Left ventricle myocardium inferior (tissue), 1 donor: ENCODE data around the gene OR1F1. TPM values are rescaled to one million over a fixed set of nuclear protein-coding genes. Genes with fewer than 3 reads are reported as not detected.
"Not testable (repeated sequence)": the region's sequence is repeated elsewhere in the genome, so short reads cannot be mapped to it uniquely, and the experiment has no call there.

Experiments used
- DNase-seq: peaks from one replicate; pipeline ENCODE4 v3.0.0-alpha.2; 2020
- H3K27ac ChIP-seq: fragments of 200-600 bp; replicated peaks from 2 replicates; pipeline ENCODE4 v1.8.0; 2021
- H3K27me3 ChIP-seq: fragments of 200-600 bp; 2 replicates; pipeline ENCODE4 v1.8.0; 2021; ENCODE audit warnings: low read depth
- H3K36me3 ChIP-seq: fragments of 200-600 bp; 2 replicates; pipeline ENCODE4 v1.8.0; 2021
- H3K4me1 ChIP-seq: fragments of 200-600 bp; 2 replicates; pipeline ENCODE4 v1.8.0; 2021
- H3K4me3 ChIP-seq: fragments of 200-600 bp; 2 replicates; pipeline ENCODE4 v1.8.0; 2021; ENCODE audit warnings: mild to moderate bottlenecking, moderate library complexity
- H3K9me3 ChIP-seq: fragments of 200-600 bp; replicated peaks from 2 replicates; pipeline ENCODE4 v1.8.0; 2021
- intact Hi-C: fragments of 100-400 bp; cut with micrococcal nuclease; formaldehyde crosslinking; loops from one replicate; pipeline ENCODE4 v1.11.0; 2022
- long read RNA-seq: library from polyadenylated mRNA; unstranded; transcript quantifications from one replicate; pipeline ENCODE4 v2.0.0, GENCODE V29; 2021
- total RNA-seq: library from RNA; stranded (reverse); fragmentation: NEBNext Ultra II Directional; extraction: Animal tissue kit (Norgen Biotek cat#: 25700); gene quantifications from one replicate; pipeline ENCODE4 v1.2.1, GENCODE V29; 2021
- TF ChIP-seq, protein P1 (sequence below): fragments of 200-600 bp; IDR thresholded peaks from 2 replicates; pipeline ENCODE4 v1.8.0; 2021; ENCODE audit warnings: antibody characterized with exemption, mild to moderate bottlenecking, borderline replicate concordance
- donor health status: DM: no; HTN: yes; CAD: no; lungs with severe emphysema.

OR1F1 gene
- total RNA-seq = not detected
- long read RNA-seq = 0 reads

DNA sequence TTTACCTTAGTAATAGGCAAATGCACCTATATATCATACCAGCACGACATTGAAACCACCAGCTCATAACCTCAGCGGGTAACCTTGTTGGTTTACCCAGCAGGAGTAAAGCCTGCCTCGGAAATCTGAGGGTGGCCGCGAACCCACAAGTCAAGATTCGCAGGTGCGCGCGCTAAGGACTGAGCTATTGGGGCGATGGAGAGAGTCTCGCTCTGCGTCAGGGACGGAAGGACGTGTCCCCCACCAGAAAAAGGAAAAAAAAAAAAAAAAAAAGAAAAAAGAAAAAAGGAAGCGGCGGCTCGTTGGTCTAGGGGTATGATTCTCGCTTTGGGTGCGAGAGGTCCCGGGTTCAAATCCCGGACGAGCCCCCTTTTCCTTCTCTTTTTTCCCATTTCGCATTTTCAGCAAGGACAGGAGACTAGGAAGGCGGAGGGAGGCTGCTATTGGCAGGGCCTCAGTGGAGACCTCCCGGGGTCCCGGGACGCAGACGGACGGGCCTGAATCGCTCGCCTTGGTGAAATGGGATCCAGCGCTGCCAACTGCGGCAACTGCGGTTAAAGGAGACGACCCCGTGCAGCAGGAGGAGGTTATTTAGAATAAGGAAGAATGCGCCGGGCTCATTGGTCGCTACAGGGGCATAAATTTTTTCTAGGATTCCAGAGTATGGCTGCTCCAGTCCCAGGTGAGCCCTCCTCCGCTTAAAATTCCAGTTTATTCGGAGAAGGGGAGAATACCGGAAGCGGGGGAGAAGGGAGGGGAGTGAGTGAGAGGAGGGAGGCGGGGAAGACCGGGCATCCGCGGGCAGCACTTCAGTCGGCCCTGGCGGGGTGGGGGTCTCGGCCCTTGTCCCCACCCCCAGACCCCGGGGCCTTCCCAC is at the start of gene OR1F1:
OR1F1 (plus strand) TSS at position 407 of the 877 bp plus-strand sequence.
- H3K9me3 ChIP-seq = no peaks in the 10 kb centered on the region
- H3K4me1 ChIP-seq = peaks cover 30% of the 10 kb centered on the region
- no peak within 1 kb of the TSS for H3K27ac ChIP-seq
- peaks cover 100% of the 10 kb centered on the region for H3K27me3 ChIP-seq
- intact Hi-C loops = no loop called here
- TF ChIP-seq, protein P1, sequence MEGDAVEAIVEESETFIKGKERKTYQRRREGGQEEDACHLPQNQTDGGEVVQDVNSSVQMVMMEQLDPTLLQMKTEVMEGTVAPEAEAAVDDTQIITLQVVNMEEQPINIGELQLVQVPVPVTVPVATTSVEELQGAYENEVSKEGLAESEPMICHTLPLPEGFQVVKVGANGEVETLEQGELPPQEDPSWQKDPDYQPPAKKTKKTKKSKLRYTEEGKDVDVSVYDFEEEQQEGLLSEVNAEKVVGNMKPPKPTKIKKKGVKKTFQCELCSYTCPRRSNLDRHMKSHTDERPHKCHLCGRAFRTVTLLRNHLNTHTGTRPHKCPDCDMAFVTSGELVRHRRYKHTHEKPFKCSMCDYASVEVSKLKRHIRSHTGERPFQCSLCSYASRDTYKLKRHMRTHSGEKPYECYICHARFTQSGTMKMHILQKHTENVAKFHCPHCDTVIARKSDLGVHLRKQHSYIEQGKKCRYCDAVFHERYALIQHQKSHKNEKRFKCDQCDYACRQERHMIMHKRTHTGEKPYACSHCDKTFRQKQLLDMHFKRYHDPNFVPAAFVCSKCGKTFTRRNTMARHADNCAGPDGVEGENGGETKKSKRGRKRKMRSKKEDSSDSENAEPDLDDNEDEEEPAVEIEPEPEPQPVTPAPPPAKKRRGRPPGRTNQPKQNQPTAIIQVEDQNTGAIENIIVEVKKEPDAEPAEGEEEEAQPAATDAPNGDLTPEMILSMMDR = no peak
- H3K4me3 ChIP-seq = peak within 1 kb of the TSS; percentile 46
- no peaks in the 10 kb centered on the region for H3K36me3 ChIP-seq
- DNase-seq = no peak

DNA sequence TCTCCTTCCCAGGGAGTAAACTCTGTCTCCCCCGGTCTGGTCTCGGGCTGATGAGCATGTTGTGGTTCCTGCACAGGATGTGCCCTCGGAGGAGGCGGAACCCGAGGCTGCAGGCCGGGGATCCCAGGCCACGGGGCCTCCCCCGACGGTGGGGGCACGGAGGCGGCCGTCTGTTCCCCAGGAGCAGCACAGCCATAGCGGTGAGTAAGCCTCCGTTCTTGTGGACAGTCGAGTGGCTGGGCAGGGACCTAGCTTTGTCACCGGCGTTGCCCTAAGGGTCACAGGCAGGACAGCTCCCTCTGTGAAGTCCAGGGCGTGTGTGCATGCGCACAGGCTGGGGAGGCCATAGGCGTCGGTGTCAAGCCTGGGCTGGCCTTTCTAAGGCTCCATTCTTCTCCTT is 49.7 kb upstream of the OR1F1 start:
- H3K4me3 ChIP-seq = no peak overlapping the region
- peaks cover 42% of the 10 kb centered on the region for H3K4me1 ChIP-seq
- TF ChIP-seq, protein P1 = no peak
- no peak overlapping the region for H3K27ac ChIP-seq
- H3K27me3 ChIP-seq = no peaks in the 10 kb centered on the region
- H3K36me3 ChIP-seq = peaks cover 54% of the 10 kb centered on the region
- H3K9me3 ChIP-seq = no peaks in the 10 kb centered on the region
- no peak for DNase-seq
- intact Hi-C loops = no loop called here

DNA sequence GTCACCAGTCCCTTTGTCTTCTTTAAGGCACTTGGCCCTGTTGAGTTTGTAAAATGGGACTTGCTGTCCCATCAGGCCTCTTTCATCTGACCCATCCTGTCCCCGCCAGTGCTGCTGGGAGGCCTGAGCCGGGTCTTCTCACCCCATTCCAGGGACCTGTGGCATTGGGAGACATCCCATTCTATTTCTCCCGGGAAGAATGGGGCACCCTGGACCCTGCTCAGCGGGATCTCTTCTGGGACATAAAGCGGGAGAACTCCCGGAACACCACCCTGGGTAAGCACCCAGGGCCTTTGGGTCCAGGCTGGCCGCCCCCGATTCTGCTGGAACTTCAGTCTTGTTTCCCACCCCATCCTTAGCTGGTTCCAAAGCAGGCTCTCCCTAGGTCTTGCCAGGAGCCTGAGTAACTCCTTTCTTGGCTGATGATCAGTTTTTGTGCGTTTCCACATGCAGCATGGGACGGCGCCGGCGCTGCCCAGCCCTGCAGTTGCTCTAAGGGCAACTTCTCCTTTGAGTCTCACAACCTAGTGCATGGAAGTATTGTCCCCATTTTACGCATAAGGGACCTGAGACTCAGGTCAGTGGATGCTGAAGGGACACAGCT is 49.1 kb upstream of the OR1F1 start:
- intact Hi-C loops = no loop called here
- H3K4me3 ChIP-seq = no peak overlapping the region
- peaks cover 40% of the 10 kb centered on the region for H3K4me1 ChIP-seq
- no peak overlapping the region for H3K27ac ChIP-seq
- no peaks in the 10 kb centered on the region for H3K27me3 ChIP-seq
- no peaks in the 10 kb centered on the region for H3K9me3 ChIP-seq
- peaks cover 54% of the 10 kb centered on the region for H3K36me3 ChIP-seq
- TF ChIP-seq, protein P1 = no peak
- no peak for DNase-seq

DNA sequence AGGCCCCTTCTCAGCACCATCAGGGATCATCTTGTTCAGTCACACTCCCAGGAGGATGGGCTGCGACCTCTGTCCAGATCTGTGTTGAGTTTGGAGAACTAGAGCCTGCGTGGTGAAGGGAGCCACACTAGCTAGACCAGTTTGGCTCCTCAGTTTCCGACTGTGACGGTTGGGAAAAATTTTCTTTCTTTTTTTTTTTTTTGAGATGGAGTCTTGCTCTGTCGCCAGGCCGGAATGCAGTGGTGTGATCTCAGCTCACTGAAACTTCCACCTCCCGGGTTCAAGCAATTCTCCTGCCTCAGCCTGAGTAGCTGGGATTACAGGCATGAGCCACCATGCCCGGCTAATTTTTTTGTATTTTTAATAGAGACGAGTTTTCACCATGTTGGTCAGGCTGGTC is 48.4 kb upstream of the OR1F1 start:
- intact Hi-C loops, H3K9me3 ChIP-seq, H3K27ac ChIP-seq: not testable (repeated sequence)

DNA sequence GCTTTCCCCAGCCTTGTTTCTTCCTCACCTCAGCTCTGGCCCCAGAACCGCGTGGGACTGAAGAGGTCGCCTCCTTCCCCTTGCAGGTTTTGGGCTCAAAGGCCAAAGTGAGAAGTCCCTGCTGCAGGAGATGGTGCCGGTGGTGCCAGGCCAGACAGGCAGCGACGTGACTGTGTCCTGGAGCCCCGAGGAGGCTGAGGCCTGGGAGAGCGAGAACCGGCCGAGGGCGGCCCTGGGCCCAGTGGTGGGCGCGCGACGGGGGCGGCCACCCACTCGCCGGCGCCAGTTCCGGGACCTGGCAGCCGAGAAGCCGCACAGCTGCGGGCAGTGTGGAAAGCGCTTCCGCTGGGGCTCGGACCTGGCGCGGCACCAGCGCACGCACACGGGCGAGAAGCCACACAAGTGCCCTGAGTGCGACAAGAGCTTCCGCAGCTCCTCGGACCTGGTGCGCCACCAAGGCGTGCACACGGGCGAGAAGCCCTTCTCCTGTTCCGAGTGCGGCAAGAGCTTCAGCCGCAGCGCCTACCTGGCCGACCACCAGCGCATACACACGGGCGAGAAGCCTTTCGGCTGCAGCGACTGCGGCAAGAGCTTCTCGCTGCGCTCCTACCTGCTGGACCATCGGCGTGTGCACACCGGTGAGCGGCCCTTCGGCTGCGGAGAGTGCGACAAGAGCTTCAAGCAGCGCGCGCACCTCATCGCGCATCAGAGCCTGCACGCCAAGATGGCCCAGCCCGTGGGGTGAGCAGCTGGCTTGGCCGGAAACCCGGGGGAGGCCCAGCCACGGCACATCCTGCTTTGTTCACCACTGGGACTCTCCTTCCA is 47.2 kb upstream of the OR1F1 start:
- DNase-seq = no peak
- intact Hi-C loops = no loop called here

More for the DNA sequence above, 48.4 kb upstream of the OR1F1 start:
- Histone ChIP-seq H3K36me3 (peaks cover 54% of the 10 kb centered on the region), H3K4me1 (peaks cover 40% of the 10 kb centered on the region)
- H3K27me3 ChIP-seq, H3K4me3 ChIP-seq, DNase-seq: not testable (repeated sequence)

More for the DNA sequence above, 47.2 kb upstream of the OR1F1 start:
- Histone ChIP-seq H3K4me3 (no peak overlapping the region), H3K27me3 (no peaks in the 10 kb centered on the region), H3K27ac (no peak overlapping the region), H3K4me1 (peaks cover 43% of the 10 kb centered on the region), H3K9me3 (no peaks in the 10 kb centered on the region), H3K36me3 (peaks cover 54% of the 10 kb centered on the region)
- TF ChIP-seq, protein P1 = no peak
